ENCODE data around the gene CTNNBL1.
"Not testable (repeated sequence)": the region's sequence is repeated elsewhere in the genome, so short reads cannot be mapped to it uniquely, and the experiment has no call there.

Gene CTNNBL1

GRCh38 chr20:37853823-37854375, 160.1 kb downstream of the CTNNBL1 start:
- H3K9ac ChIP-seq = no peak overlapping the region
- H2AFZ ChIP-seq (ENCODE audit: low read depth) = no peak overlapping the region
- TF ChIP-seq CTCF (conservative IDR thresholded peaks at IDR 0.05; ENCODE audit: low read depth, low read length) = no peak
- no peaks in the 10 kb centered on the region for H3K4me1 ChIP-seq (ENCODE audit: low read depth, poor library complexity, severe bottlenecking)
- H3K27me3 ChIP-seq (ENCODE audit: insufficient read depth, low read depth) = no peaks in the 10 kb centered on the region
- H3K79me2 ChIP-seq (ENCODE audit: insufficient read depth, low read depth) = no peaks in the 10 kb centered on the region
- H4K20me1 ChIP-seq (ENCODE audit: insufficient read depth) = no peaks in the 10 kb centered on the region
- H3K4me3 ChIP-seq (IDR thresholded peaks at IDR 0.05; ENCODE audit: insufficient read depth, low read depth, low read length) = no peak overlapping the region
- no peak overlapping the region for H3K4me2 ChIP-seq
- no peak overlapping the region for H3K27ac ChIP-seq
- H3K36me3 ChIP-seq (ENCODE audit: insufficient read depth) = no peaks in the 10 kb centered on the region

GRCh38 chr20:37856034-37856433, 162.2 kb downstream of the CTNNBL1 start:
- H3K27ac ChIP-seq; H3K4me1 ChIP-seq (ENCODE audit: low read depth, poor library complexity, severe bottlenecking); H3K79me2 ChIP-seq (ENCODE audit: insufficient read depth, low read depth); H3K36me3 ChIP-seq (ENCODE audit: insufficient read depth); H3K27me3 ChIP-seq (ENCODE audit: insufficient read depth, low read depth); H3K9ac ChIP-seq; H4K20me1 ChIP-seq (ENCODE audit: insufficient read depth); H3K4me3 ChIP-seq (IDR thresholded peaks at IDR 0.05; ENCODE audit: insufficient read depth, low read depth, low read length); H2AFZ ChIP-seq (ENCODE audit: low read depth); H3K4me2 ChIP-seq: not testable (repeated sequence)

GRCh38 chr20:37856932-37857660, 163.3 kb downstream of the CTNNBL1 start:
- Histone ChIP-seq H3K4me3 (IDR thresholded peaks at IDR 0.05; ENCODE audit: insufficient read depth, low read depth, low read length) (no peak overlapping the region), H3K9ac (no peak overlapping the region), H4K20me1 (ENCODE audit: insufficient read depth) (no peaks in the 10 kb centered on the region), H3K27ac (no peak overlapping the region), H3K36me3 (ENCODE audit: insufficient read depth) (no peaks in the 10 kb centered on the region), H3K4me1 (ENCODE audit: low read depth, poor library complexity, severe bottlenecking) (no peaks in the 10 kb centered on the region), H2AFZ (ENCODE audit: low read depth) (no peak overlapping the region), H3K4me2 (no peak overlapping the region), H3K79me2 (ENCODE audit: insufficient read depth, low read depth) (no peaks in the 10 kb centered on the region), H3K27me3 (ENCODE audit: insufficient read depth, low read depth) (no peaks in the 10 kb centered on the region)
- no peak for TF ChIP-seq CTCF (conservative IDR thresholded peaks at IDR 0.05; ENCODE audit: low read depth, low read length)

- no peak overlapping the region for H2AFZ ChIP-seq (ENCODE audit: low read depth)
- H3K4me1 ChIP-seq (ENCODE audit: low read depth, poor library complexity, severe bottlenecking) = no peaks in the 10 kb centered on the region
- no peaks in the 10 kb centered on the region for H3K79me2 ChIP-seq (ENCODE audit: insufficient read depth, low read depth)
- no peak overlapping the region for H3K4me3 ChIP-seq (IDR thresholded peaks at IDR 0.05; ENCODE audit: insufficient read depth, low read depth, low read length)
- no peak overlapping the region for H3K9ac ChIP-seq
- H3K4me2 ChIP-seq = no peak overlapping the region
- no peaks in the 10 kb centered on the region for H3K36me3 ChIP-seq (ENCODE audit: insufficient read depth)
- H3K27me3 ChIP-seq (ENCODE audit: insufficient read depth, low read depth) = no peaks in the 10 kb centered on the region
- TF ChIP-seq CTCF (conservative IDR thresholded peaks at IDR 0.05; ENCODE audit: low read depth, low read length) = no peak
- no peak overlapping the region for H3K27ac ChIP-seq
- no peaks in the 10 kb centered on the region for H4K20me1 ChIP-seq (ENCODE audit: insufficient read depth)
Observed at GRCh38 chr20:37859406-37860171, 165.8 kb downstream of the CTNNBL1 start.
